Peyer's patch (tissue), 4 donors: ENCODE results near the gene SH3D21.

Experiments used
- CTCF ChIP-seq, 6 experiments: fragments of 450-650 bp in 4 of 6; fragments of 200-600 bp in 2 of 6; sonication (generic) in 1 of 6; IDR thresholded peaks; one replicate each; pipeline ENCODE4 v1.5.1; 2017 to 2019; ENCODE audit warnings: antibody characterized with exemption in 6 of 6, mild to moderate bottlenecking in 3 of 6, moderate library complexity in 1 of 6
- POLR2A ChIP-seq, 2 donors: fragments of 450-650 bp; IDR thresholded peaks; one replicate each; pipeline ENCODE4 v1.5.1; 2017; ENCODE audit warnings: antibody characterized with exemption in 2 of 2, mild to moderate bottlenecking in 2 of 2, moderate library complexity in 2 of 2

- no peak for TF ChIP-seq CTCF (IDR thresholded peaks at IDR 0.05)
- no peak for TF ChIP-seq POLR2A (IDR thresholded peaks at IDR 0.05)
Measured at GRCh38 chr1:36339615-36340014, 33.4 kb downstream of the SH3D21 start.
